IgD-negative memory B cell (primary cell): ENCODE results near the gene LMO7. TPM values are rescaled to one million over a fixed set of nuclear protein-coding genes. Genes with fewer than 3 reads are reported as not detected.
"Not testable (repeated sequence)": the region's sequence is repeated elsewhere in the genome, so short reads cannot be mapped to it uniquely, and the experiment has no call there.

Experiments used
- H3K27ac Mint-ChIP-seq, 3 donors: one replicate each; pipeline ENCODE4 v1.8.0; 2020 to 2022; ENCODE audit warnings: mild to moderate bottlenecking in 3 of 3, mixed read lengths in 3 of 3, moderate library complexity in 1 of 3
- H3K27me3 Mint-ChIP-seq: one replicate; pipeline ENCODE4 v1.8.0; 2021; ENCODE audit warnings: mixed read lengths
- H3K36me3 Mint-ChIP-seq: one replicate; pipeline ENCODE4 v1.8.0; 2020; ENCODE audit warnings: mild to moderate bottlenecking, mixed read lengths
- H3K4me1 Mint-ChIP-seq, 3 donors: one replicate each; pipeline ENCODE4 v1.8.0; 2020 to 2022; ENCODE audit warnings: mixed read lengths in 3 of 3, mild to moderate bottlenecking in 1 of 3
- H3K4me3 Mint-ChIP-seq, 4 donors: one replicate each; pipeline ENCODE4 v1.8.0; 2020 to 2022; ENCODE audit warnings: mild to moderate bottlenecking in 4 of 4, mixed read lengths in 4 of 4, moderate library complexity in 3 of 4
- H3K9me3 Mint-ChIP-seq, 3 donors: one replicate each; pipeline ENCODE4 v1.8.0; 2020 to 2021; ENCODE audit warnings: mixed read lengths in 3 of 3, mild to moderate bottlenecking in 1 of 3
- polyA plus RNA-seq: library from polyadenylated mRNA; unstranded; fragments of 300-500 nt; fragmentation: Illumina TruSeq; gene quantifications from one replicate; pipeline ENCODE4 v1.2.3, GENCODE V29; 2021

The LMO7 gene
- polyA plus RNA-seq, 1 donor from 2014 or later, result 6.6 TPM

DNA sequence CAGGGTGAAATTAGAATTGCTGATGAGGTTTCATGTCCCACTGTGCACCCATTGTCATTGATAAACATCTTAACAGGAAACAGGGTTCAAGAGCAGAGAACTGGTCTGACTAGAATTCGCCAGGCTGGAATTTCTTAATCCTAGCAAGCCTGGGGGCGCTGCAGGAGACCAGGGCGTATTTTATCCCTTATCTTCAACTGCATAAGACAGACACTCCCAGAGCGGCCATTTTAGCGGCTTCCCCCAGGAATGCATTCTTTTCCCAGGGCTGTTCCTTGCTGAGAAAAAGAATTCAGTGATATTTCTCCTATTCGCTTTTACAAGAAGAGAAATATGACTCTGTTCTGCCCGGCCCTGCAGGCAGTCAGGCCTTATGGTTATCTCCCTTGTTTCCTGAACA is 63.6 kb downstream of the LMO7 start:
- H3K4me1 Mint-ChIP-seq, H3K9me3 Mint-ChIP-seq, H3K4me3 Mint-ChIP-seq, H3K27me3 Mint-ChIP-seq, H3K27ac Mint-ChIP-seq, H3K36me3 Mint-ChIP-seq: not testable (repeated sequence)

DNA sequence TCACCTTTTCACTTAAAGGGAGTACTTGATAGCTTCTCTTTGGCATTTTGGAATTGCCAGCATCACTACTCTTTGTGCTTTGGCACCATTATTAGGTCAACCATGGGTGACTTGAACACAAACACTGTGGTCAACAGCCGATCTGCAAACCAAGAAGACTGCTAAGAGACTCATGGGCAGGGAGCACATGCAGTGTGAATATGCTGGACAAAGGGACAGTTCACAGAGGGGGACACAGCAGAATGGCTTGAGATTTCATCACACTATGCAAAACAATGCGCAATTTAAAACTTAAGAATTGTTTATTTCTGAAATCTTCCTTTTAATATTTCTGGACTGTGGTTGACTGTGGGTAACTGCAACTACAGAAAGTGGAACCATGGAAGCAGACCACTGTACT is 64.4 kb downstream of the LMO7 start:
- no peak overlapping the region for H3K4me3 Mint-ChIP-seq
- H3K4me1 Mint-ChIP-seq, result peaks cover 0 to 3% (median 3%) of the 10 kb centered on the region in 3 donors
- H3K36me3 Mint-ChIP-seq, result peaks cover 2% of the 10 kb centered on the region
- H3K9me3 Mint-ChIP-seq, result no peaks in the 10 kb centered on the region
- no peak overlapping the region for H3K27ac Mint-ChIP-seq
- H3K27me3 Mint-ChIP-seq, result no peaks in the 10 kb centered on the region

DNA sequence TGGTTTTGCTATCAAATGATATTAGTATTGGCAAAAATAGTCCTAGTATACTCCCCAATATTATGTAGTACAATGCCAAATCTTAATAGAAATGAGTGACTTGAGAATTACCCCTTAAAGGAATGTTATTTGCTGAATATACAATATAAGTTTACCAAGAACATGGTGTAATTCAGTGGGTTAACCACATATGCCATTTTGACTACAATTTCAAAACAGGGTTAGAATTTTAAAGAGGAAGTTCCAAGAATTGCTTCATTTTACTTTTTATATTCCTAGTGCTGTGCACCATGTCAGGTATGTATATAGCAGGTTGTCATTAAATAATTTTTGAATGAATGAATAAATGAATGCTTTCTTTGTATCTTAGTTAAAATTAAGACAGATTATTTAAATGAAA is 66.3 kb downstream of the LMO7 start:
- H3K27ac Mint-ChIP-seq, result no peak overlapping the region
- no peak overlapping the region for H3K4me3 Mint-ChIP-seq
- no peaks in the 10 kb centered on the region for H3K4me1 Mint-ChIP-seq
- peaks cover 2% of the 10 kb centered on the region for H3K36me3 Mint-ChIP-seq
- H3K27me3 Mint-ChIP-seq, result no peaks in the 10 kb centered on the region
- H3K9me3 Mint-ChIP-seq, result no peaks in the 10 kb centered on the region

DNA sequence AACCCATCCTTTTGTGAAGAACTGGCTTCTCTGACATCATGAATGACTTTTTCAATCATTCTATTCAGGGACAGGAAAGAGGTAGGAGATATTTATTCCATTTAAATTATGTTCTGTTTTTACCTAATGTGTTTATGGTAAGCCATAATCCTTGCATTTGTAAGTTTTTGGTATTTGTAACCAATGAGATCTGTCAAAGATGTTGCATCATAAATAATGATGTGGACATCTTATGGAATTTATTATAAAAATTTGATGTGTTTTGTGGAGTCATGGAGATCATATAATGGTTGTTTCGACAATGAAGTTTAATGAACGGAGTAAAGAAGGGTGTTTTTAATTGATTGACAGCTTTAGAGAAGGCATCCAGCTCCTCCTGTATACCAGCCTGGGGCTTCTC is 67.6 kb downstream of the LMO7 start:
- peaks cover 2% of the 10 kb centered on the region for H3K36me3 Mint-ChIP-seq
- H3K27ac Mint-ChIP-seq, result no peak overlapping the region
- no peaks in the 10 kb centered on the region for H3K27me3 Mint-ChIP-seq
- no peak overlapping the region for H3K4me3 Mint-ChIP-seq
- no peaks in the 10 kb centered on the region for H3K9me3 Mint-ChIP-seq
- no peaks in the 10 kb centered on the region for H3K4me1 Mint-ChIP-seq

DNA sequence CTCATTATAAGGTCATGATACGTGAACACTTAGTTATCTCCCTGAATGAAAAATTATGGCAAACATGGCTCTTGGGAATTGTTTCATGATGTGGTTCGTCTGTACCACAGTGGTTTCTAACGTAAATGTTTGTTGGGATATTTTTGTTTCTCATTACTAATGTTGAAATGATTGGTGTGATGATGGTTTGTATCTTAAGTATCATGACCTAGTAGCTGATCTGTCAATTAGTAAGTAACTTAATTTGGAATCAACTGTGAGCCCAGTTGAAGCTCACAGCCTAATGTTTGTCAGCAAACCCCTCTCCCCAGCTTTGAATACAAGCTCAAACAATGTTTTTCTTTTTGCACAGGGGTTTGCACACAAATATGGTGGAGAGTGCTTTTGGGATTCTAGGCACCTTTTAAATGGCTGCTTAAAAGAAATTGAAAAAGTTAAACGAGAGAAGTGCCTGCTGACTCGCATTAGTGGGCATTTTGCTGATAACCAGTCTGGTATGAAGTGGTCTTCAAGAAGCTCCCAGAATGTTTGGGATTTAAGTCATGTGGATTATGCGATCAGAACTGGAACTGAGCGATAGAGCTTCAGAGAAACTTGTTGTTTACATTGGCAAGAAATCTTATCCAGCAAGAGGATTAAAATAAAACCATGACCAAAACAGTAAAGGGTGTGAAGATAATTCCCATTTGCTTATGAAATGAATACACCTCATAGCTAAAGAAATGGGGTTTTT is 68.2 kb downstream of the LMO7 start:
- Mint-ChIP-seq H3K27me3 (no peaks in the 10 kb centered on the region), H3K4me1 (no peaks in the 10 kb centered on the region), H3K4me3 (no peak overlapping the region), H3K9me3 (no peaks in the 10 kb centered on the region), H3K27ac (no peak overlapping the region), H3K36me3 (peaks cover 2% of the 10 kb centered on the region)

DNA sequence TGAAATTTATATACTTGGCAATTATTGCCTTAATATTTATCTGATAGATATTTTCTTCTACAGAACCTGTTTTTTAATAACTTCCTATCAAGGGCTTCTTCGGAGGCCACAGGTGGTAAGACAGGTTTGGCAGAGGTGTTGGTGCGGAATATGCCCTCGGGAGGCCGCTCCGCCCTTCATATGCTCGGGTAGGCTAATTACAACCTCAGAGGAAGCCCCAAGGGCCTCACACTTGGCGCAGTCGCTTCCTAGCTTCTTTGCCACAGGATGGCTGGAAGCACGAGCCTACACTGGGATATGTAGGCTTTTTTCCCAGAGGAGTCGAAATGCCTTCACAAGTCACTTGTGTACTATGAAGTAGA is 68.8 kb downstream of the LMO7 start:
- no peaks in the 10 kb centered on the region for H3K27me3 Mint-ChIP-seq
- no peaks in the 10 kb centered on the region for H3K9me3 Mint-ChIP-seq
- no peaks in the 10 kb centered on the region for H3K4me1 Mint-ChIP-seq
- no peak overlapping the region for H3K27ac Mint-ChIP-seq
- no peak overlapping the region for H3K4me3 Mint-ChIP-seq
- H3K36me3 Mint-ChIP-seq, result peaks cover 2% of the 10 kb centered on the region

DNA sequence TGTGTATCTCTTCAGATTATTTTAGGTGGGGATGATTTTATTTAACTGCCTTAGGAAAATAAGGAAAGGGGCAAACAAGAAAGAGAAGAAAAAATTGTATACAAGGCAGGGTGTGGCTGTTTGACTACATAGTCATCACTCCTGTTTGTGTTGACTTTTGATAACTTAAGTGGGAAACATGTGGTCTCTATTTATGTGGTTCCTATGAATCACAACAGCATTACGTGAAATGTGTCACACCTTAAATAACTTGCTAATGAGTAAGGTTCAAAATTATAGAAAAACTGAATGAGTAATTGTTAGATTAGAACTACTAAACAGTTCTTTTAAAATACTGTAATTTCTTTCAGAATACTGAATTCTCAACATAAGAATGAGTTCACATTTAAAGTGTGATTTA is 69.3 kb downstream of the LMO7 start:
- Mint-ChIP-seq H3K9me3 (no peaks in the 10 kb centered on the region), H3K27ac (no peak overlapping the region), H3K4me3 (no peak overlapping the region), H3K36me3 (no peaks in the 10 kb centered on the region), H3K4me1 (no peaks in the 10 kb centered on the region), H3K27me3 (no peaks in the 10 kb centered on the region)

DNA sequence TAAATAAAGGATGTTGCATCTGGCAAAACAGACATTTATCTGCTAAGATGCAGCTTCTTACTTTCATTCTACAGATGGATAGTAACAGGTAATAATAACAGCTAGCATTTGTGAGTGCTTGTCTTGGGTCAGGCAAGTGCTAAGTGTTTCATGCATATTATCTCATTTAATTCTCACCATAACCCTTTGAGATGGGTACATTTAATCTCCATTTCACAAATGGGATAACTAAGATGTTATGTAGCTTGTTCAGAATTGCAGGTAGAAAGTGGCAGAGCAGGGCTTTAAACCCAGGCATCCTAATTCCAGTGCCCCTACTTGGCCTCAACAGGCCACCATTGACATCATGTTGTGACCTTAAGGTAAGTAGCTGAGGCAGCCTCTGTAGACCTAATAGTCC is 69.8 kb downstream of the LMO7 start:
- Mint-ChIP-seq H3K9me3 (no peaks in the 10 kb centered on the region), H3K36me3 (no peaks in the 10 kb centered on the region), H3K27me3 (no peaks in the 10 kb centered on the region), H3K27ac (no peak overlapping the region), H3K4me3 (no peak overlapping the region), H3K4me1 (no peaks in the 10 kb centered on the region)

DNA sequence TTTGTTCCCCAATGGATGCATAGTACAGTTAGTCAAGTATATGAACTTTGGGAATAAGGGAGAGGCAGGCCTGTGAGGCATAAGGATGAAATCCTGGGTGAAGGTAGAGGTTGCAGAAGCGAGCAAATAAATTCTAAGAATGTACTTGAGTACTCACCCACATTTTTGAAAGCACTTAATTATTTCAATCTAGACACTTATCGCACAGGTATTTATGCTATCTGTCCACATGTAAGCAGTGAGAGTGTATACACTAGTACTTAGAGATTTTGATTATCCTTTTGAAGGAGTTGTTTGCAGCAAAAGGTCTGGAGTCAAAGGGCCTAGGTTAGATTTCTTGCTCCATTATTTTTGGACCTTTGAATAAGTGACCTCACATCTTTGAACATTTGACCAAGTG is 77.7 kb downstream of the LMO7 start:
- no peaks in the 10 kb centered on the region for H3K4me1 Mint-ChIP-seq
- no peaks in the 10 kb centered on the region for H3K9me3 Mint-ChIP-seq
- no peaks in the 10 kb centered on the region for H3K27me3 Mint-ChIP-seq
- no peak overlapping the region for H3K27ac Mint-ChIP-seq
- H3K4me3 Mint-ChIP-seq, result no peak overlapping the region
- peaks cover 17% of the 10 kb centered on the region for H3K36me3 Mint-ChIP-seq

DNA sequence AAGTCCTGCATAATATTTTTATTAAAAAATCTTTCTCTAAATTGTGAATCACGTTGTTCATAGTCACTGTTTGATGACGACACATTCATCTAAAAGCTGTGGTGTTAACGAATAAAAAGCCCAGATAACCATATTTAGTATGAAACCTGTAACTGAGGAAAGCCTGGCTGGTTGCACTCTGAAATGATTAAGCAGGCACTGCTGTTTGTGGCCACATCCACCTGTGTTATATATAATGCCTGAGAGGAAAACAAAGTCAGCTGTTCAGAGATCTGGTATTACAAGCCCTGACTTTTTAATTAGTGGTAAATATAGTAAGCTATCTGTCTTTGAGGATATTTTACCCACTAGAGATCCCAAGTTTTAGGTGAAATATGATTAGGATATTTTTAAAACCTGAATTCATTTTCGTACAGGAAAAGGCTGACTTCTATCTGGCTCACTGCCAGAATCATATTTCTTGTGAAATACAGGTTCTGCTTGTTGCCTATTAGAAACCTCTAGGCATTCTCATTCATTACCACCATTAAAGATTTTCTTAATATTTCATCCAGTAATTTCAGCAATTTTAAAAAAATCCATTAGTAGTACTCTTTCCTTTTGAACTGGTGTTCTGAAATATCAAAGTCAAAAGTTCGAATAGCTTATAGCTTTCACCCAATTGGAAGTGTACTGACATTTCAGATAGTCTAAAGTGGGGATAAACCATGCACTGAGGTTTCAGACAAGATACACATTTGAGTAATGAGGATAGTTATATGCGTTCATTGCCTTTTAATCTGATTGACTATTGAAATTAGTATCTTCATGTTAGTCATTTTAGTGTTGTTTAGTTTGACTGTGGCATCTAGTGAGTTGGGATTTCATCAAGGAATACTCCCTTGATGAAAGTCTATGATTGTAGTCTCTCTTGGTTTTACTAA is 79.7 kb downstream of the LMO7 start:
- Mint-ChIP-seq H3K4me1 (no peaks in the 10 kb centered on the region), H3K36me3 (peaks cover 24% of the 10 kb centered on the region), H3K27me3 (no peaks in the 10 kb centered on the region), H3K4me3 (no peak overlapping the region), H3K9me3 (no peaks in the 10 kb centered on the region), H3K27ac (no peak overlapping the region)

DNA sequence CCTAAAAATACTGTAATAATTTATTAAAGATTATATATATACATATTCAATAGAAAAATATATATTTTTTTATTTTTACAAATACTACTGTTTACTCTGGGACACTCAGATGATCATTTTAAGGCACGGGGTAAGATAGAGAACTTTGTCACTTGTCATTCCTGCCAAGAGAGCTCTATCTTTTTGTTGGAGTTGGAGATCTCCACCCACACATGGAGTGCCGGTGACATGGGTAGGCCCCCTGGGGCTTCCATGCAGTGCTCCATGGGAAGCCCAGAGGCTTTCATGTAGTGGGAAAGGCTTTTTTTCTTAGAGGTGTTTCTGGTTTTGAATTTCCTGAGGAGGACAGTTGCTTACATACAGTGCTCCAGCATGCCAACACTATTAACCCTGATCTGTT is 81.4 kb downstream of the LMO7 start:
- Mint-ChIP-seq H3K27me3 (no peaks in the 10 kb centered on the region), H3K27ac (no peak overlapping the region), H3K4me3 (no peak overlapping the region), H3K4me1 (no peaks in the 10 kb centered on the region), H3K9me3 (peaks cover 0 to 2% (median 0%) of the 10 kb centered on the region in 3 donors), H3K36me3 (peaks cover 22% of the 10 kb centered on the region)

DNA sequence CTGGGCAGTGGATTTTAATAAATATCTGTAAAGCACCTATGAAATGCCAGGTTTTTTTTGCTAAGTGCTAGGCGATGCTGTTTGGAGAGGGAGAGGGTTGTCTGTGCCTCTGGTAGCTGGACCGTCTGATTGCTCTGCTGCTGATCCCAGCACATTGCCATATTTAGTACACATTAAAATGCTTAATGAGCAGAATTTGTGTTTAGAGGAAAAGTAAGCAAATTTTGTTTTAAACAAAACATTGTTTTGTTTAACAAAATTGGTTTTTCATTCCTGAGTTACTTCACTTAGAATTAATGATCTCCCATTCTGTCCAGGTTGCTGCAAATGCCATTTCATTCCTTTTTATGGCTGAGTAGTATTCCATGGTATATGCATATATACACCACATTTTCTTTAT is 85.2 kb downstream of the LMO7 start:
- H3K9me3 Mint-ChIP-seq, result peaks cover 0 to 2% (median 0%) of the 10 kb centered on the region in 3 donors
- H3K4me1 Mint-ChIP-seq, result no peaks in the 10 kb centered on the region
- H3K36me3 Mint-ChIP-seq, result peaks cover 16% of the 10 kb centered on the region
- no peak overlapping the region for H3K4me3 Mint-ChIP-seq
- no peaks in the 10 kb centered on the region for H3K27me3 Mint-ChIP-seq
- H3K27ac Mint-ChIP-seq, result no peak overlapping the region

DNA sequence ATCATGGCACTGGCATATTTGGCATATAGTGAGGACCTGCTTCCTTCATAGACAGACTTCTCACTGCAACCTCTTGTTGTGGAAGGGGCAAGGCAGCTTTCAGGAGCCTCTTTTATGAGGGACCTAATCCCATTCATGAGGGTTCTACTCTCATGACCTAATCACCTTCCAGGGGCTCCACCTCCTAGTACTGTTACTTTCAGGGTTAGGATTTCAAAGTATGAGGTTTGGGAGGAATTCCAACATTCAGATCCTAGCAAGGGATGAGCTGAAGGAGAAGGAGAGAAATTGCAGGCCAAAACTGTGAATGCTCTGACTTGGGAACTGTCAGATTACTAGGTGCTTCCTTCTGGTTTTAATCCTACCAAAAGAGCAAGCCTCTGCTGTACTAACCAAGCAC is 87.8 kb downstream of the LMO7 start:
- Mint-ChIP-seq H3K36me3 (peaks cover 11% of the 10 kb centered on the region), H3K4me3 (peak overlapping the region in 1 of 4 donors; percentile 19), H3K9me3 (peaks cover 0 to 2% (median 0%) of the 10 kb centered on the region in 3 donors), H3K27ac (no peak overlapping the region), H3K27me3 (no peaks in the 10 kb centered on the region), H3K4me1 (no peaks in the 10 kb centered on the region)

DNA sequence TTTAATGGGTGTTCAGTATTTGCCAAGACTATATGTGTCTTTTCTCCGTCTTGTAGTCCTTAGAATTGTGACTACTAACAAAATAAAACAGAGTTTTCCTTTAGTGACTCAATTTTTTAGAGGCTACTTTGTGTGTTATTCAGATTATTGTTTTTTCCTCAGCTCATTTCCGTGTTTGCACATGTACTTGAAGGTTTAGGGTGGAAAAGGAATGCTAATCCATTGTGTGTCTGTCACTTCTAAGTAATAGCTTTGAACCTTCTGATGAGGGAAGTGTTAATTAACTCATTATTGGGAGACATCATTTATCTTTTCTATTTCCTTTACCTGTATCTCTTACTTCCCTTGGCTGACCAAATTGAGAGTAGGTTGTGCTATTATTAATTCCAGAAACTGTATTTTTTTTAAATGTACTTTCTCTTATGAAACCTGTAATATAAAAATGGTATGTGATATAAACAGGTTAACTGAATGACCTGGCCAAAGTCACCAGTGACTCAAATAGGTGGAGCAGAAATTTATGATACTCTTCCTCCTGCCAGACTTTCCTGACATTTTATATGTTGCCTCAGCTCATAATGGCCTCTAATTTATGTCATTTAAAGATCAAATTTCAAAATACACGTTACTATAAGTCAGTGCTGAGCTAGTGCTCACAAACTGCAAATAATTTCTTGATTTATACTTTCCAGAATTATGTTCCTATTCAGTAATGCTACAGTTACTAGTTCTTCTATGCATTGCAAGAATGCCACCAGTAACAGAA is 88.8 kb downstream of the LMO7 start:
- H3K4me1 Mint-ChIP-seq, result no peaks in the 10 kb centered on the region
- H3K9me3 Mint-ChIP-seq, result peaks cover 0 to 2% (median 0%) of the 10 kb centered on the region in 3 donors
- H3K27ac Mint-ChIP-seq, result no peak overlapping the region
- H3K4me3 Mint-ChIP-seq, result no peak overlapping the region
- no peaks in the 10 kb centered on the region for H3K27me3 Mint-ChIP-seq
- H3K36me3 Mint-ChIP-seq, result peaks cover 4% of the 10 kb centered on the region

DNA sequence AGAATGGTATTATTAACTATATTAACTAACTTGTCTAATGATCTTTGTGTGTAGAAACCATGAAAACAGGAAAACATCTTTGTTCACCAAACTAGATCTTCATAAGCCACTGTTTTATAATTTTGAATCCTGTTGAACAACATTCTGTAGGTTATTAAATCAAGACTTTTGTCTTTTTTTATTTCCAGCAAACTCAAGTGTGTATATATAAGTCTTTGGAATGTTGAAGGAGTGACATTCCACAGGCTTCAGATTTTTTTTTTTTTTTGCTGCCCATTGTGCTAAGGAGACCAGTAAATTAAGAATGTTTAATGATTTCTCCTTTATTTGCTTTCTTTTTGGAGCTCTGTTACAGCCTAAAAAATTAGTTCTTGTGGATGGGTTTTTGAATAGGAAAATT is 89.6 kb downstream of the LMO7 start:
- Mint-ChIP-seq H3K9me3 (peaks cover 0 to 2% (median 0%) of the 10 kb centered on the region in 3 donors), H3K4me3 (no peak overlapping the region), H3K27ac (no peak overlapping the region), H3K4me1 (no peaks in the 10 kb centered on the region), H3K36me3 (peaks cover 6% of the 10 kb centered on the region), H3K27me3 (no peaks in the 10 kb centered on the region)
